Thyroid gland (tissue), 4 donors: ENCODE data around the gene DIP2A.

Experiments used
- CTCF ChIP-seq, 6 experiments: fragments of 200-600 bp in 3 of 6; fragments of 450-650 bp in 3 of 6; sonication (generic) in 3 of 6; IDR thresholded peaks; one replicate each; pipeline ENCODE4 v1.5.1; 2016 to 2019; ENCODE audit warnings: antibody characterized with exemption in 6 of 6, mild to moderate bottlenecking in 2 of 6, inconsistent platforms in 1 of 6, moderate library complexity in 1 of 6
- POLR2A ChIP-seq, 2 donors: fragments of 450-650 bp; IDR thresholded peaks; one replicate each; pipeline ENCODE4 v1.6.1; 2017; ENCODE audit warnings: antibody characterized with exemption in 2 of 2, mild to moderate bottlenecking in 2 of 2, moderate library complexity in 1 of 2

- TF ChIP-seq CTCF (IDR thresholded peaks at IDR 0.05) (no peak), POLR2A (IDR thresholded peaks at IDR 0.05) (no peak)
These were observed 88.1 kb downstream of the DIP2A start for GRCh38 chr21:46546799-46547198.
